Frontal cortex (tissue), 4 donors: Measurements from ENCODE around the gene C20orf202. TPM values are rescaled to one million over a fixed set of nuclear protein-coding genes. Genes with fewer than 3 reads are reported as not detected.

ENCODE experiments used
- DNase-seq, 2 donors: peaks; one replicate each; pipeline ENCODE4 v3.0.0; 2012; ENCODE audit warnings: low spot score in 2 of 2
- FAIRE-seq: peaks from 2 replicates; lab custom pipeline; 2012; peaks lifted over from hg19 to GRCh38; lab: Jason Lieb, UNC
- total RNA-seq: library from RNA; depleted of rRNA; stranded (reverse); fragments of >200 nt; gene quantifications from one replicate; pipeline ENCODE4 v1.2.3, GENCODE V29; 2014
- donor health status: control.
- donor health status: control.
- donor health status: control.

C20orf202 gene
- total RNA-seq: 0.41 TPM

DNA sequence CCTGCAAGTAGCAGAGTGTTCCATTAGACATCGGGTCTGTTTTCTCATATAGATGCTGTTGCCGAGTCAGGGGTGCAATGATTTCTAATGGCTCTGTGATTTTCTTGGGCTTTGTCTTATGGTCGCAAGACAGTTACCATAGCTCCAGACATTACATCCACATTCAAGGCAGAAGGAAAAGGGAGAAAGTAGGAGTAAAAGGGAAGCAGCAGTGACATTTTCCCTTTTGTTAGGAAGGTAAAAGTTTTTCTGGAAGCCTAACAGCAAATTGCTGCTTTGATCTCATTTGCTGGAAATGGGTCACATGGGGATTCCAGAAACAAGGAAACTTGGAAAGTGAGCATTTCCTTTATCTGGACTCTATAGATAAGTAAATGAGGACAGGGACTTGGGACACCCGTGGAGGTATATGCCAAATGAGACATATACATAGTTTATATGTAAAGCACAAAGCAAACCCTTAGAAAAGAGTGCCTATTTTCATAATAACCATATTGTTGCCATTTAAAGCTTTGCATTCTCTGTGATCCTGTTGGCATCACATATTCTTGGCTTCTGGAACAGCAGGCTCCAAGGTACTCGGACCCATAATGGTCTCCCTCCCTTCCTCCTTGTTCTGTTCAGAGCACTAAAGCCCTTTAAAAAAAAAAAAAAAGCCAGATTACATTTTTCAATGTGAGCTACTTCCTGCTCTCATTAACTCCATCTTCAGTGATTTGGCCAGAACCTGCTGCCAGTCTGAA, at the start of gene C20orf202:
C20orf202 (plus strand) TSS at position 693 of the 743 bp plus-strand sequence. CDS start 132 bp downstream, outside the sequence.
- DNase-seq: no peak
- no peak for FAIRE-seq

DNA sequence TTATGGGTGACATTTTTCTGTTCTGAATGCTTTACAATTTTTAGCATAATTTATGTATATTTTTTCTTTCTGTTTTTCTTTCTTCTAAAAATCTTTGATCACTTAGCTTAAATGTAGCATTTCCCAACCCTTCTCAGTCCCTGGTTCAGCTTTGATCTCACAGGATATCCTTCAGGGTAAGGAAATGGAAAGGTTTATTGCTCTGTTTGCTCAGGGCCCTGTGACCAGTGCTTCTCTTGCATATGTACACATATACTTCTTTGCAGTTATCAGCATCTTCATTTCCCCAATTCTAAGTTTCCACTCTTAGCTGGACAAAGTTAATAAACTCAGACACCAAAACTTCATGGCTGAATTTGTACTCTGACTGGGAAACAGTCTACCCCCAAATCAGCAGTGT, 49.0 kb upstream of the C20orf202 start:
- DNase-seq (no peak), FAIRE-seq (no peak)

DNA sequence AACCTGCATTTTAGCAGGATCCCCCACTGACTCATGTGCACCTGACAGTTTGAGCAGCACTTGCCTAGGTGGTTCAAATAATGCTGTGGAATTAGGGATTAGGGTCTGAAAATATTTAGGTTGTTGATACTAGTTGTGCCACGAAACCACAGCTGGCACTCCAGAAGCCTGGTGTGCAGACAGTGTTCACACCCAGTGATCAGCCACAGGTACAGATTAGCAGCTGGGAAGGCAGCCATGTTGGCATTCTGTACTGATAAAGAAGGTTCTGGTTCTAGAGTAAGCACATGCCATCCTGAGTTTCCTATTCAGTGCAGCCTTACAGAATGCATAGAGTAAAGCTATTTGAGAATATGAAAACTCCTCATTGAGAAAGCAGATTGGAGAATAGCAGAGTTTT, 48.6 kb upstream of the C20orf202 start:
- FAIRE-seq: no peak

DNA sequence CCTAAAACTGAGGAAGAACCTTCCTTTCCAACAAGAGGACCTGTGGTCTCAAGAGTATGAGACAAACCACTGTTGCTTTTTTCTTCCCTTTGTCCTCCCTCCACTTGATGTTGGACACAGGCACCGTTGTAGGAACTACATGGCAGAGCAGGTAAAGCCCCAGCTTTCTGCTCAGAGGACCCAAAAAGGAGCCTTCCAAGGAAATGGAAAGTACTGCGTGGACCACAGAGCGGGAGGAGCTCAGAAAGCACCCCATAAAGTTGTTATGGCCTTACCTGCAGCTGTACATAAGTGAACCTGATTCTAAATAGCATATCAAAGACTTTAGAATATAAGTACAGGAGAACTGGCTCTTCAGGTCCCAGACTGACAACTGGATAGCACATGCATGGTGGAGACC, 47.9 kb upstream of the C20orf202 start:
- no peak for FAIRE-seq

More for the DNA sequence above, 48.6 kb upstream of the C20orf202 start:
- DNase-seq: no peak

DNA sequence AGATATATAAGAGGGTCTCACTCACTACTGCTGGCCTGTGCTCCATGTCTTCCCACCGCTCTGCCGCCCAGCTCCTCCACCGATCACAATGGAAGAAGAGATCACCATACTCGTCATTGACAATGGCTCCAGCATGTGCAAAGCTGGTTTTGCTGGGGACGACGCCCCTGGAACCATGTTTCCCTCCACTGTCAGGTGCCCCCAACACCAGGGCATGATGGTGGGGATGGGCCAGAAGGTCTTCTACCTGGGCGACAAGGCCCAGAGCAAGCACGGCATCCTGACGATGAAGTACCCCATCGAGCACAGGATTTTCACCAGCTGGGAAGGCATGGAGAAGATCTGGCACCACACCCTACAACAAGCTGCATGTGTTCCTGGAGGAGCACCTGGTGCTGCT, 42.8 kb upstream of the C20orf202 start:
- DNase-seq (no peak), FAIRE-seq (no peak)

More for the DNA sequence above, 47.9 kb upstream of the C20orf202 start:
- DNase-seq: no peak

DNA sequence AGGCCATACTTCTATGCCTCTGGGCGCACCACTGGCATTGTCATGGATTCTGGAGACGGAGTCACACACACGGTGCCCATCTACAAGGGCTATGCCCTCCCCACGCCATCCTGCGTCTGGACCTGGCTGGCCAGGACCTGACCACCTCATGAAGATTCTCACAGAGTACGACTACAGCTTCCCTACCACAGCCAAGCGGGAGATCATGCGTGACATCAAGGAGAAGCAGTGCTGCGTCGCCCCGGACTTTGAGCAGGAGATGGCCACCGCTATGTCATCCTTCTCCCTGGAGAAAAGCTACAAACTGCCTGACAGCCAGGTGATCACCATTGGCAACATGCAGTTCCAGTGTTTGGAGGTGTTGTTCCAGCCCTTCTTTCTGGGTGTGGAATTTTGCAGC, 42.3 kb upstream of the C20orf202 start:
- DNase-seq (no peak), FAIRE-seq (no peak)

DNA sequence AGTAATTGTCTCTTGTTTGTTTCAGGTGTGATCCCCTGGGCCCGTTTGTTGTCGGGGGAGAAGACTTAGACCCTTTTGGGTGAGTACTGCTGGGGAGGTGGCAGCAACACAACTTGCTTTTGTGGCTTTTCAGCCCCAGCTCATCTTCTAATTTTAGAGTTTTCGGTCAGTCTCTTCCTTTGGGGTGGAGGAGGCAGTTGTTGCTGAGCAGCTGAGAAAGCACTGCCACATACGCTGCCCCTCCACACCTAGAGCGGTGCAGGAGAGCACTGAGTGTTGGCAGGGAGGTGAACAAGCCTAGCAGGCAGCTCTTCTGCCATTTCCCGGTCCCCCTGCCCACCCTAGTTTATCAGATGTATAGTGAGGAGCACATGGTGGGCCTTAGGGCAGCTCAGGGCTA, 40.1 kb upstream of the C20orf202 start:
- no peak for FAIRE-seq

DNA sequence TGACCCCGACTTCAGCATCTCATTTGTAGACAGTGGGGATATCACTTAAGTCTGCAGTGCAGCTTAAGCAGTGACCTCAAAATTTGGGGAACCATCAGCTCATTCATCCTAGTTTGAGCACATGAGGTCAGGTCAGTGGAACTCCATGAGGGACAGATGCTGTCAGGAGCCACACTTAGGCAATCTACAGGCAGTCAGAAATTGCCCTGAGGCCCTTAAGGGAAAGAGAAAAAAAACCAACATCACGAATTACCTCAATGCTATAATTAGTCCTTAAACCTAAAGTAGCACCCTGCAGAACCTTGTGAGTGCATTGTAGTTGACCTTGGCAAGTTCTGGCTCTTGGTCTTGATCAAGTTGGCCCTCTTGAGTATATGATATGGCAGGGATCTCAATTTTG, 39.6 kb upstream of the C20orf202 start:
- FAIRE-seq (no peak), DNase-seq (no peak)

More for the DNA sequence above, 40.1 kb upstream of the C20orf202 start:
- no peak for DNase-seq

DNA sequence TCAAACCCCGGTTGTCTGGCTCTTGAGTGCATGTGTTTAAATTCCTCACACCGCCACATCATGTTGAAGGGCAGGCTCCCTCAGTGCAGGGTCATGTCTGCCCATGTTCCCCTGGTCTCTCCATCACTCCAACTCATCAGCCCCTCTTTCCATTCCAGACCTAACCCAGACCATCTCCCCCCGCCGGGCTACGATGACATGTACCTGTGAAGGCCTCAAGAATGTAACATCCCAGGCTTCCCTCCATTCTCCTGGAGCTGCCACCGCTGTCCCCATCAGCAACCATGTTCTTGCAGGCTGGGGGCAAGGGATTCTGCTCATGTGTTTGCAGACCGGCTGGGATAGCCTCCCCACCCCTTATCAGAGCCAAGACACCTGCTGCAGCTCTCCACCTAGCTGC, 38.4 kb upstream of the C20orf202 start:
- FAIRE-seq: no peak
- no peak for DNase-seq

DNA sequence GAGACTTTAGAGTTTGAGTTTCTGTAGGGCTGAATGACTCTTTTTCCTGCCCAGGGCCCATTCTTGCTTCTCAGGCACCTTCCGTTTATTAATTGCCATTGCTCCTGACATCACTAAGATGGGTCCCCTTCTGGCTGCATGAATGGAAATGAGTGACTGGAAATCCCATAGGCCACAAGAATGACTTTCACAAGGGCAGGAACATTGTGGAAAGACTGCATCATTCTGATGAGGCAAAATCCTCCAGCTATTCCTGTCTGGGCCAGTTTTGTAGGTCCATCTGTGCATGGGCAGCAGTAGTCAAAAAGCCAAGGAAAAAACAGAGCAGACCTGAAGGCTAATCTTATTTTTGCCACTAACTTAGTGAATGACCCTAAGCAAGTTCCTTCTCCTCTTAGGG, 37.7 kb upstream of the C20orf202 start:
- FAIRE-seq: no peak
- no peak for DNase-seq

DNA sequence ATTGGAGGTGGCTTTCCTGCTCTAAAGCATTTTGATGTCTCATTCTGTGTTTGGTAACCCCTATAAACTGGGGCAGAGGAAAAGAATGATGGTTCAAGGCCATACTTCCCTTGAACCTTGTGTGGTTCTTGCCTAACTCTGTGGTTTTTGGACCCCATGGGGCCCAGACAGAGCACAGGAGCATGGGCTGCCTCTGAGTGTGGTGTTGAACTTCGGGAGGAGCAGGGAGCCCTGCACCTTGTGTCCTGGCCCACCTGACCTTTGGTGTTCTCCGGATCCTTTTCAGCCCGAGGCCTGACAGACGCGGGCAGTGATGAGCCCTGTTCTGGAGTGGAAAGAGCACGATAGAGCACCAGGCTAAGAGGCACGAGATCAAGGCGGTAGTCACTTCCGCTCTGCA, 37.3 kb upstream of the C20orf202 start:
- FAIRE-seq: no peak
- no peak for DNase-seq

DNA sequence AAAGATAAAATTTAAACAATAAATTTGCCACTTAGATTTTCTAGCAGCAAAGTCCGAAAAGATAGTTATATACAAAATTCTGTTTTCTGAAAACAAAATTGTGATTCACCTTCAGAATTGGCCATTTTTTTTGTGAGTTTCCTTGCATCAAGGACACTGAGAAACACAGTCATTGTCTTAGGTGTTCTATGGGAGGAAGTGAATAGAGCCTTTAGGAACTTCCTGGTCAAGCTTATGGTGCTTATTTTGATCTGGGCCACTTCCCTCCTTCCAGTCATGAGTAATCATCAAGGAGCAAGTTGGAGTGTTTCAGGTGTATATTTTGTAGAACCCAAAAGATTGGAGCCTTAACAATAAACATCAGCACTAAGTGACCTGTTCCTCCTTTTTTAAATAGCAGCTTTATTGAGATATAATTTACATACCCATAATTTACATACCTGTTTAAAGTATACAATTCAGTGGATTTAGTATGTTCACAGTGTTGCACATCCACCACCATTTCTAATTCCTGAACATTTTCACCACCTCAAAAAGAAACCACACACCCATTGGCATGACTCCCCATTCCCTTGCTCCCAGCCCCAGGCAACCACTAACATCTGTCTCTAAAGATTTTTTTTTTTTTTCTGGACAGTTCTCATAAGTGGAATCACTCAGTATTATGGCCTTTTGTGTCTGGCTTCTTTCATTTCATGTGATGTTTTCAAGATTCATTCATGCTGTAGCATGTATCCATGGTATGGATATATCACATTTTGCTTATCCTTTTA, 36.1 kb upstream of the C20orf202 start:
- DNase-seq: no peak
- FAIRE-seq: no peak

DNA sequence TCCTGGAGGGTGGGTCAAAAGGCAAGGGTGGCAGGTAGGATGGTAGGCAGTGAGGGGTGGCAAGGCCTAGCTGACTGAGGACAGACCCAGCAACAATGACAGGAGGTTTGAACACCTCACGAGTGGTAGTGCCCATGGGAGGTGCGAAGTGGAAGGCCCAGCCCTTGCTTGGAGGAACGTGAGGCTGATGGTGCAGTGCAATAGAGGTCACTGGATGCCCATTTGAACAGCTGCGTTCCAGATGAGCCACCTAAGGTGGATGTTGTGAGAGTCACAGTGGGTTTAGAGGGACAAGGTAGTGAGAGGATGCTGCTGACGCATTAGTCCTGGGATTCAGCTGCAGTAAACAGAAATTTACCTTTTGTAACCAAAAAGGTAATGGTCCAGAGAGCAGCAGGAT, 34.0 kb upstream of the C20orf202 start:
- no peak for FAIRE-seq
- no peak for DNase-seq

DNA sequence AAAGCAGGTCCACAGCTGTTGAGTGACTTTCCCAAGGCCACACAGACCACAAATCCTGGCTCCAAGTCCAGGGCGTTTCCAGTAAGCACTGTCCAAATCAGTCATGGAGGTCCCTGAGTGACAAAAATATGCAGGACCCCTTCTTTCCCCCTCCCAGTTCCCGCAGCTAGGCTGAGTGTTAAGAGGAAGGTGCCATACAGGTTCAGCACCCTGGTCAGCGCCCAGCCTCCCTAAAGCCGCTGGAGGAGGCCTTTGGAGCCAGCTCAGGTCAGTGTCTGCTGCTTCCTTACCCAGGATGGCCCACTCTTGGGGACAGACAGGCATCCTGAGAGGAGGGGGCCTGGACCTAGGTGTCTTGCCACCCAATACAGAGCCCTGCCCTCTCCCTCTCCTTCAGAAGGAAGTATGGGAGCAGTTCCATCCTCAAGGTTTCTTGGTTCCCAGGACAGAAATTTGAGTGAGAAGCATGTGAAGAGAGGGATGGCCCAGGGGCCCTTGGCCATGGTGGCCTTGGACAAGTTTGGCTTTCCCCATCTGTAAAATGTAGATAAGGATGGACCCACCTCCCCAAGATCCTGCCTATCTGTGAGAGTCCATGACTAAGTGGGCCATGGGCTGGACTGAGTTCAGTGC, 31.7 kb upstream of the C20orf202 start:
- DNase-seq: no peak
- FAIRE-seq: no peak

DNA sequence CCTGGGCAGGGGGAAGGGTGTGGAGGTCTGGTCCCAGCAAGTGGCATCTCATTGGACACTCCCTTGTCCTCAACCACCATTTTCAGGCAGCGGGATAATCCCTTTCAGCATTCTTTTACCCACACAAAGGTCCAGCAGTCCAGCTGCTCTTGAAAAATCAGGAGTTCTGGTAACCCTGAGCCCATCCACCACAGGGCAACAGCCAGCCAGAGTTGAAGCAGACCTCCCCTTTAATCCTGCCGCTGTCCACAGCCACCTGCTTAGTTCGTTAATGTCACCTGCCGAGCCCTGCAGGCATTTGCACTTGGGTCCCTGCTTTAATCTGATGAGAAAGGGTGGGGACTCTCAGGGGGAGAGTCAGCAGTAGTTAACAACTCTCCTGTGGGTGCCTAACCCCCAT, 29.6 kb upstream of the C20orf202 start:
- DNase-seq: no peak
- no peak for FAIRE-seq

DNA sequence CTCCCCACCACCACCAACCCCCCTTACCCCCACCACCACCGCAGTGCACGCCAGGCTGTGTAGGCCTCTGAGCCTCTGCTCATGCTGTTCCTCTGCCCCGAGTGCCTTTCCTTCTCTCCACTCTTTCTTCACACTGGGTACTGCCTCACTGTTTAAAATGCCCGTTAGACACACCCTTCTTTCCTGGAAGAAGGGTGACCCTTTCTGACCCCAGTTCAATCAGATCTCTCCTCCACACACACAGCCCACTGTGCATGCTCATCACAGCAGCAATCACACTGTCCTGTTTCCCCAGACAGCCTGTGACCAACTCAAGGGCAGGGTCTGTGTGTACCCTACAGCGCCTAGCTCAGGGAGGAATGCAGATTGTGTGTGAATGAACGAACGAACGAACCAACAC, 28.5 kb upstream of the C20orf202 start:
- no peak for DNase-seq
- FAIRE-seq: no peak

DNA sequence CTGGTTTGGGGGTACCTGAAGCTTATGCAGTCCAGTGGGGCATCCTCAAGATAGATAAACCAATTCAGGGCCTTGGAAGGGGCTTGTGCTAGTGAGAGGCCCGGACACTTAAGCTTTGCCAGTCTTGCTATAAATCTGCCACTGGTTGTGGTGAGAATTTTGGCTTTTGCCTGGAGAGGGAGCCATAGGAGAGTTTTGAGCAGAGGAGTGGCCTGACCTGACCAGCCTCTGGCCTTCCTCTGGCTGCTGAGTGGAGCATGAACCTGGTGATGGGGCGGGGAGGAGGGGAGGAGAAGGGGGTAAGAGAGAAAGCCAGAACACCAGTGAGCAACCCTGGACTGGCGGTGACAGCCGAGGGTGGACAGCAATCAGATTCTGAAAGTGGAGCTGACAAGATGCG, 25.6 kb upstream of the C20orf202 start:
- no peak for FAIRE-seq
- DNase-seq: no peak

DNA sequence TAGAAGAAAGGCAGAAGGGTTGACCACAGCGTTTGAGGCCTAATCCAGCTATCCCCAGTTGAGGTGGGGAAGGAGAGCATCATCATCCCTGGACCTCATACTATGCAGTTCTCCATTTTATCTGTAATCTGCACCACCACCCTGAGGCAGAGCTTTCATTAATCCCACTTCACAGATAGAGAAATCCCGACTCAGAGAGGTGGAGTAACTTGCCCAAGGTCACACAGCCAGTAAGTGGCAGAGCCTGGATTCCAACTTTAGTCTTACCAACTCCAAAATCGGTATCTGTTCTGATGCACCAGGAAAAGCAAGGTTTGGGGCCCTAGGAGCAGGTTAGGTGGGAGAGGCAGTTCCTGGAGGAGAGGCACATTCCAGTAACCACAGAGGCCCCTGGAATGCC, 25.2 kb upstream of the C20orf202 start:
- FAIRE-seq (no peak), DNase-seq (no peak)

DNA sequence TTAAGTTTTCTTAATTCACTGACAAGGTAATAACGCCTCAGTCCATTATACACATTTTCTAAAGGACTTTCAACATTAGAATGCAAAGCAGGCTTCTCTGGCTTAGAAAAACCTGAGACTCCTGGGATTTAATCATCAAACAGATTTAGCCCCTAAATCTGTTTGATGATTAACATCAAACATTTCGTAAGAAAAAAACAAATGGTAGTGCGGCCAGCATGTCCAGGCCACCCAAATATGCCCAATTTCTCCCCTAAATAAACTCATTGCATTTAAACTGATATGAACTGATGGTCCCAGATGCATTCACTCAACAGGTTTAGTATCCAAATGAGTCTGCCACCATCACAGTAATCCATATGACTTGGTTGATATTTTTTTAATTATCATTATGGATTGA, 24.6 kb upstream of the C20orf202 start:
- DNase-seq (no peak), FAIRE-seq (no peak)

DNA sequence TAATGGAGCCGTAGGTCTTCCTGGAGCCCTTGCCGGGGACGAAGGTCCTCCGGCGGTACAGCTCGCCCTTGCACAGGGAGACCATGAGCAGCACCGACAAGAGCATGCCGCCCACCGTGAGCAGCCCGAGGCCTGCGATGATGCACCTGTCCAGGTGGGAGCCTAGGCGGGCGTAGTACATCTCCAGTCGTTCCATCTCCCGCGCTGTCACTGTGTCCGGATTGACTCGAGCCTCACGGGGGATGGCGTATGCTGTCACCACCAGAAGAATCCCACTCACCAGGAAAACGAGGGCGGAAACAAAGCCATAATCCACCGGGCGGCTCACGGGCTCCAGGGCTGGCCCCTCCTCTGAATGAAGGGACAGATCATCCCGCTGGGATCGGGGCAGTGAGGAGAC, 22.3 kb upstream of the C20orf202 start:
- DNase-seq (no peak), FAIRE-seq (no peak)

DNA sequence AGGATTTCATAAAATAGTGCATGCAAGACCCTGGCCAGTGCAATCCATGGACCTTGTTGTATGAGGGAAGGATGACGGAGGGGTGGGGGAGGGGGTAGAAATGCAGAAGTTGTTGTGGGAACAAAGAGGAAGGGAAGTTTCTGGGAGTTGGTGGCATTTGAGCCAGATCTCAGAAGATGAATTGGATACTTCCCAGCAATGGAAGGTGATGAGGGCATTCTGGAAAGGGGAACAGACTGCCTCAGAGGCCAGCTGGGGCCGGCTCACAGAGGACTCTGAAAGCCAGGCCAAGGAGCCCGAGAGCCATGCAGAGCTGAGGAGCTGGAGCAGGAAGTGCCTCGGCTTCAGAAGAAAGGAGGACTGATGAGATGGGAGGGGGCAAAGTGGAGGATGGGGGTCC, 21.1 kb upstream of the C20orf202 start:
- no peak for DNase-seq
- no peak for FAIRE-seq
